NCI-H748 (cell line): ENCODE measurements around the gene PBX2.
A peak's percentile ranks its signal among the peaks of the same experiment; 100 is the strongest.
"Not testable (repeated sequence)": the region's sequence is repeated elsewhere in the genome, so short reads cannot be mapped to it uniquely, and the experiment has no call there.

Experiments
- DNase-seq: peaks from one replicate; lab custom pipeline; 2025; ENCODE audit not compliant: unreplicated experiment; lab: John Stamatoyannopoulos, UW

PBX2 gene

DNA sequence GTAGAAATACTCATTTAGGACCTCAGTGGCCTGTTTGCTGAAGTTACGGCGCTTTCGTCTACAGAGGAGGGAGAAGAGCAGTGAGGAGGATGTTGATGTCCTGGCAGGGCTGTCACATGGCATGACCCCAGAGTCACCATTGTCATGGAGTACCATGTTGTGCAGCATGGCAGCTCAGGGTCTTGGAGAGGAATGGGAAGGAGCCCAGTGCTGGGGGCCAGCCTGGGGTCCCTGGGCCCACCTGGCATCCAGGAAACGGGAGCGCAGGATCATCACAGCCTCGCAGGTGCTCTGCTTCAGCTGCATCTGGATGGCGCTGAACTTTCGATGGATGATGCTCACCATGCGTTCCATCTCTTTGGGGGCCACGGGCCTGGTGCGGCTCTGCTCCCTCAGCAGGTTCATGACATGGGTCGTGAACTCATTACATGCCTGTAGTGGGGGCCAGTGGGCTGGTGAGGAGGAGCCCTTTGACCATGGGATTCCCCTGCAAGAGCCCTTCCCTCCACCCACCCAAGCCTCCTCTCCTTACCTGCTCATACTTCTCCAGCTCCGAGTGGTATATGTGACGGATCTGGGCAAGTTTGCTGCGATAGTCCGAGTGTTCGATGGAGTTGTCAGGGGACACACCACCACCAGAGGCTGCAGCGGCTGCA is 2.1 kb downstream of the PBX2 start:
- not testable (repeated sequence) for DNase-seq

DNA sequence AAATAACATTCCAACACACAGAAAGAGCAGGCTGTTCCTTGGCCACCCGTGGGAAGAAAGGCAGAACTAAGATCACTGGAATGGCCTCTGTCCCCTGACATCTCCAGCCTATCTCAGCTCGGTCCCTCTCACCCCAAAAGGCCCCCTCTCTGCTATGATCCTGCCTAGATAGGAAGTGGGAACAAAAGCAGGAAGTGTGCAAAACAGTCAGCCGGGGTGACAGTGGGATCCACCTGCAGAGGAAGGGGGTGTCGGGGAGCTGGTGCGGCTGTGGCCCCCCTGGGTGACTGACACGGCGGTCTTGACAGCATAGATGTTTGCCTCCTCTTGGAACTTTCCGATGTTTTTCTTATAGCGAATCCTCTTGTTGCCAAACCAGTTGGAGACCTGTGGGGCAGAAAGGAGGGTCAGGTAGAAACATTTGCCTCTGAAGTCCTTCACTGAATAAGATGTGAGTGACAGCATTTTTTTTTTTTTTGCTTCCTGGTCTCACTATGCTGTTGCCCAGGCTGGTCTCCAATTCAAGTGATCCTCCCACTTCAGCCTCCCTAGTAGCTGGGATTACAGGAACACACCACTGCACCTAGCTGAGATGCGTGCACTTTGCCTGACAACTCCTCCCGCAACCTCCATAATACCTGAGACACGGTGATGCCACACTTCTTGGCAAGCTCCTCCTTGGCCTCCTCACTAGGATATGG is 2.8 kb downstream of the PBX2 start:
- DNase-seq = no peak

DNA sequence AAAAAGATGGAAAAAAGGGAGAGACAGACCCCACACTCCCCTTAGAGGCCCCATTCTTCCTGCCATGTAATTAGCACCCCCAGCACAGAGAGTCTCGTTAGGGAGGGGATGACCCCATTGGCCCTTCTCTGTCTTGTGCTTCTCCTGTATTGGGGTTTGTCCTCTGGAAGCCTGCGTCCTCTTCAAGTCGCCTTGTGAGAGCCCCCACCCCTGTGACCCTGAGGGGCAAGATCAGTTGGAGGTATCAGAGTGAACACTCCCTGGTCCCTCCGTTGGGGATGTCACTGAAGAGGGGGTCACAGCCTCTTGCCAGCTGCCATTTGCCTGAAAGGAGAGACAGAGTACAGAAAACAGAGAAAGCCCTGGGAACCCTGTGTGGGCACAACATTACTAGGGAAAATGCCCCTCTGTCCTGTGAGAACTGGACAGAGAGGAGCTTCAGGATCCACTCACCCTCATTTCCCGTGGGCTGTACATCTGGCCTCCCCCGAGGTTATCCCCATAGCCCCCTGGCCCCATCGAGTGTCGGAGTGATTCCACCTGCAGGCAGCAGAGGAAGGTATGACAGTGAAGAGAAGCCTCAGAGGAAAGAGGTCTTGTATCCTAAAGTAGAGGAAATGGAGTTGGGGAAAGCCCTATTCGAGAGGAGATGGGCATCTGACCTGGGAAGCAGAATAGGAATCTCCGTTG is 3.7 kb downstream of the PBX2 start:
- DNase-seq = not testable (repeated sequence)

DNA sequence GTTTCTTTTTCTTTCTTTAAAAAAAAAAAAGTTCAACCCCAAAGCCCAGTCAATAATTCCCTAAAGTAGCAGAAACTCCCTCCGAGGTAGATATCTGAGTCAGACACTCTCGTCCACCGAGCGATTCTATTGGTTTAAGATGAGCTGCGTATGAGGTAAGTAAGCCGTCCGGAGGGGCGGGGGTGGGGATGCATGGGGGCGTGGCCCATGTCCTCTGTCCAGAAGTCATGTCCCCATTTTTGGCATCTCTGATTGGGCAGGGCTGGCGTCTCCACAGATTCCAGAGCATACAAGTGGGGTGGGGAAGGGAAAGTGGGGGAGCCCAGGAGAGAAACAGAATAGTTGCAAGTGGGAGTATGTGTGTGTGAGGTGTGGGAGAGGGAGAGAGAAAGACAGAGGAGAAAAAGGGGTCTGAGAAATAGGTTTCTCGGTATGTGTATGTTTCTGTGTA is 4.3 kb downstream of the PBX2 start:
- not testable (repeated sequence) for DNase-seq

DNA sequence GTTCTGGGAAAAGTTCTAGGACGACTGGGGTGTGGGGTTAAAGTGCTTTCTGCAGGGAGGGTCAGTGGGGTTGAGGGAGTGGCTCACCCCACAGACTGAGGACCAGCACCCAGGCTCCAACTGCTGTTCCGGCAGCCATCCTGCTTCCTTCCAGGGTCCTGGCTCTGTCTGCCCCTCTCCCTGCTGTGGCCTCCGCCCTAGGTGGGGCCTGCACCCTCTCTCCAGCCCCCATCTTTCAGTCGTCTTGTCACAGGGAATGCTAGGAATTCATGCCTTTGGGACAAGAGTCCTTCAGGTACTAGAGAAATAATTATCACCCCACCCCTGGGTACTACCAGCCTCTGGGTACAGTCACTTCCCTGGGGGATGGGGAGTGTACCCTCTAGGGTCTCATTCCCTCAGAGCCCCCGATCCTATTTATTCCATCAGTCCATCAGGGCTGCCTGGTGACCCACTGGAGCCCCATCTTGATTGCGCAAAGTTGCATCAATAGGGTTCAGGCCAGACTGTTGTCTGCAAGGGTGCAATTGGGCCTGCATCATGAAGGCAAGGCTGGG is 5.8 kb downstream of the PBX2 start, which contains the start of gene AGER:
Gene AGER, minus strand, starts transcription at position 170 of the 557 bp plus-strand sequence. Its CDS starts 31 bp downstream, at position 139.
- no peak for DNase-seq

DNA sequence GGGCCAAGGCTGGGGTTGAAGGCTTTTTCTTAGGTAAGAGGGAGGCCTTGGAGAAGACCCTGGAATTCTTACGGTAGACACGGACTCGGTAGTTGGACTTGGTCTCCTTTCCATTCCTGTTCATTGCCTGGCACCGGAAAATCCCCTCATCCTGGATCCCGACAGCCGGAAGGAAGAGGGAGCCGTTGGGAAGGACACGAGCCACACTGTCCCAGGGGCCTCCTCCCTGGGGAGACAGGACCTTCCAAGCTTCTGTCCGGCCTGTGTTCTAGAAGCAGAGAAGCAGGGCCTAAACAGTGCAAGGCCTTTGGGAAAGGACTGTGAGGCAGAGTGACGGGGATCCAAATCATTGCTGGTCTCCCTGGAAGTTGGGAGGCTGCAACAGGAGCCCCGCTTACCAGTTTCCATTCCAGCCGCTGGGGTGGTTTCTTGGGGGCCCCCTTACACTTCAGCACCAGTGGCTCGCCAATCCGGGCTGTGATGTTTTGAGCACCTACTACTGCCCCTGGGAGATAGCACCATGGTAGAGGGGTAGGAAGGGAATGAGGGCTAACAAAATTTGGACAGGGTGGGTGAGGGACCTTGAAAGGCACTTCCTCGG is 6.4 kb downstream of the PBX2 start:
- no peak for DNase-seq

DNA sequence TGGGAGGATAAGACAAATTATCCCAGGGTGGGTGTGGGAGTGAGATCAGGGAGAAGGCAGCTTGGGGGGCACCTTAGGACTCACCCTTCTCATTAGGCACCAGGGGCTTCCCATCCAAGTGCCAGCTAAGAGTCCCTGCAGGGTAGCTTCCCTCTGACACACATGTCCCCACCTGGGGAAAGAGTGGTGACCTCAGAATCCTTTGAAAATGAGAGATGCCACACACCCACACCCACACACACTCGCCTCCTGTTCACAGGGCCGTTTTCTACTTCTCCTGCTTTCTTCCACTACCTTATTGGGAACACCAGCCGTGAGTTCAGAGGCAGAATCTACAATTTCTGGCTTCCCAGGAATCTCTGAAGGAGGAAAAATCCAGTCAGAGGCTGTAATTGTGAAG is 7.0 kb downstream of the PBX2 start:
- DNase-seq = no peak

DNA sequence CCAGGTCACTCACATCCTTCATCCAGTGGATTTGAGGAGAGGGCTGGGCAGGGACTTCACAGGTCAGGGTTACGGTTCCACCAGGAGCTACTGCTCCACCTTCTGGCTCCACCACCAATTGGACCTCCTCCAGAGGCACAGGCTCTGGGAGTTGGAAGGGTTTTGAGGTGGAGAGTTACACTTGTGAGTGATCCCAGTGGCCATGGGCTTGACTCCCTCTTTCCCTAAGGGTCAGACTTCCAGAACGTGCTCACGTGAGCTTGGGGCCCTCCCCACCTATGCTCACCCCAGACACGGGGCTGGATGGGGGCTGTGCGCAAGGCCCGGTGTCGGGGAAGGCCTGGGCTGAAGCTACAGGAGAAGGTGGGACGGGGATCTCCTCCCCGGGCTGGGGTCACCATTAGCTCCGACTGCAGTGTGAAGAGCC is 7.4 kb downstream of the PBX2 start:
- no peak for DNase-seq

DNA sequence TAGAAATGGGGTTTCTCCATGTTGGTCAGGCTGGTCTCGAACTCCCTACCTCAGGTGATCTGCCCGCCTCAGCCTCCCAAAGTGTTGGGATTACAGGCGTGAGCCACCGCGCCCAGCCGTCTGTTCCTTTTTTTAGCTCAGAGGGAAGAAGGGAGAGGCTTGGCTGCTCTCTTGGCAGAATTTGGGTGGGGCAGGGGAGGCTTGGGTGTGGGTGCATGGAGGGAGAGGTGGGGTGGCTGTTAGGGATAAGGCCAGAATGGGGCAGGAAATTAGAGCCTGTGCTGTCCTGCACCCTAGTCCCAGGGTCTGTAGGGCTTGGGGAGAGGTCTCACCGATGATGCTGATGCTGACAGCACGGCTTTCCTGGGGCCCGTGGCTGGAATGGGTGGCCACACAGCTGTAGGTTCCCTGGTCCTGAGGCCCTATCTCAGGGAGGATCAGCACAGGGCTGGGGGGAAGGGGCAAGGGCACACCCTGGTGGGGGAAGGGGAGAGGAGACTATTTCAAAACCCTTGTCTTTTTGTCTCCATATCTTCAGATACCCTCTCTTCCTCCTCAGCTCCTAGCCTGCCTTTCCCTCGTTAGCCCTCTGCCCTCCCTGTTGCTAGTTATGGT is 8.0 kb downstream of the PBX2 start:
- DNase-seq = no peak

DNA sequence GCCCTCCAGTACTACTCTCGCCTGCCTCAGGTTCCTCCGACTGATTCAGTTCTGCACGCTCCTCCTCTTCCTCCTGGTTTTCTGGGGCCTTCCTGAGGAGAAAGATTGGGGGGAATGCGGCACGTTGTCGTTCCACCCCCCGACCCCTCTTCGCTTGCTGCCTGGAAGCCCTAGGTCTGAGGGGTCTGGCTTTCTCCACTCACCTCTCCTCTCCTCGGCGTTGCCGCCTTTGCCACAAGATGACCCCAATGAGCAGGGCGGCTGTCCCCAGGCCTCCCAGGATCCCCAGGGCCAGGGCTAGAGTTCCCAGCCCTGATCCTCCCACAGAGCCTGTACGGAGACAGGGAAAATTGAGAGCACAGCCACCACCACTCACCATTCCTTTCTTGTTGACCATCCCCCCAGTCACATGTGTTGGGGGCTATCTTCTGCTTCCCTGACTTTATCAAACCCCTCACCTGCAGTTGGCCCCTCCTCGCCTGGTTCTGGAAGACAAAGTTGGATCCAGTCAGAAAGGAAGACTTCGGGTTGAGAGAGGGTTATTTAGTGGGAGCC is 8.8 kb downstream of the PBX2 start:
- no peak for DNase-seq

DNA sequence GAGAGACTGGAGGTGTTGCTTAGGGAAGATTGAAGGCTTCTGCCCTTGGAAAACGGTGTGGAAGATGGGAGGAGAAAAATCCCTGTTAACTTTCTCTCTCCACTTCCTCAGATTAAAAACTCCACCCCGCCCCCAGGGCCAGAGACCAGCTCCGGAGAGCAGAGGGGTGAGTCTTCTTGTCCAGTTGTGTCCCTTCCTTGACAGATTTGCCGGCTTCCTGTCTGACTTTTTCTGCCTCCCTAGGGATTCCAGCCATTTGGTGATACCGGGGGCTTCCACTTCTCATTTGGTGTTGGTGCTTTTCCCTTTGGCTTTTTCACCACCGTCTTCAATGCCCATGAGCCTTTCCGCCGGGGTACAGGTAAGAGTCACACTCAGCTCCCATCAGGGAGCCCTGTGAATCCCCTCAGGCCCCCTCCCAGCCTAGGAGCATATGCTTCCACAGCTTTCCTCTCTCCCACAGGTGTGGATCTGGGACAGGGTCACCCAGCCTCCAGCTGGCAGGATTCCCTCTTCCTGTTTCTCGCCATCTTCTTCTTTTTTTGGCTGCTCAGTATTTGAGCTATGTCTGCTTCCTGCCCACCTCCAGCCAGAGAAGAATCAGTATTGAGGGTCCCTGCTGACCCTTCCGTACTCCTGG is 10.1 kb downstream of the PBX2 start:
- DNase-seq = no peak

DNA sequence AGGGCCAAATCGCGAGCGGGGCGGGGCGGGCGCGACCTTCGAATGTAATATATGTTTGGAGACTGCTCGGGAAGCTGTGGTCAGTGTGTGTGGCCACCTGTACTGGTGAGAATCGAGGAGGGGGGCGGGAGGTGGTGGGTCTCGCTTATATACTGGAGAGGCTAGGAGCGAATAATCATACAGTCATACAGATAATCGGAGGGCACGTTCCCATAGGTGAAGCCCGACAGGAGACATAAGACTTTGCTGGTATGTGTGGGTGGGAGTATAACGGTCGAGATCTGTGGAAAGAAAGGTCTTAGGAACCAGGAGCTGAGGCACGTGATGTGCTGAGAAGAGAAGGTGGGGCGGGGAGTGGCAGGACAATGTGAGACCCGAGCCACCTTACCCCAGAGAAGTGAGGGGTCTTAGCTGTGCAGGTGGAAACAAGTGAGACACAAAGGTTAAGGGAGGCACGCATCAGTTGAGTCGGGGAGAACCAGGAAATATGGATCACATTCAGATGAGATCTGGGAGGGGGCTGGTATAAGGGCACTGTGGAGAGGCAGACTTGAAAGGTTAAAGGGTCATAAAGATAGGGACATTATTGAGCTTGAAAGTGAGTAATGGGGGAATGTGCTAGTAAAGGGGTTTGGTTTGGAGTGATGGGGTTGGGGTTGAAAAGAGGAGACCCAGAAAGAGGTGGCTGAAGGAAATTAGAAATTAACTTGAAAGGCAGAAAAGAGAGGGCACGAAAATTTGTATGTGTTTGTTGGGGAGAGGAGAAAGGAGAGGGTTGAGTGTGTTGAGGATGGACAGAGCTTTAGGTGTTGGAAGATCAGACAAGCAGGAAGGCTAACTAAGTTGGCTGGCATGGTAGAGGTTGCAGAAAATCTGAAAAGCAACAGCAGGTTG is 11.2 kb downstream of the PBX2 start:
- no peak for DNase-seq

DNA sequence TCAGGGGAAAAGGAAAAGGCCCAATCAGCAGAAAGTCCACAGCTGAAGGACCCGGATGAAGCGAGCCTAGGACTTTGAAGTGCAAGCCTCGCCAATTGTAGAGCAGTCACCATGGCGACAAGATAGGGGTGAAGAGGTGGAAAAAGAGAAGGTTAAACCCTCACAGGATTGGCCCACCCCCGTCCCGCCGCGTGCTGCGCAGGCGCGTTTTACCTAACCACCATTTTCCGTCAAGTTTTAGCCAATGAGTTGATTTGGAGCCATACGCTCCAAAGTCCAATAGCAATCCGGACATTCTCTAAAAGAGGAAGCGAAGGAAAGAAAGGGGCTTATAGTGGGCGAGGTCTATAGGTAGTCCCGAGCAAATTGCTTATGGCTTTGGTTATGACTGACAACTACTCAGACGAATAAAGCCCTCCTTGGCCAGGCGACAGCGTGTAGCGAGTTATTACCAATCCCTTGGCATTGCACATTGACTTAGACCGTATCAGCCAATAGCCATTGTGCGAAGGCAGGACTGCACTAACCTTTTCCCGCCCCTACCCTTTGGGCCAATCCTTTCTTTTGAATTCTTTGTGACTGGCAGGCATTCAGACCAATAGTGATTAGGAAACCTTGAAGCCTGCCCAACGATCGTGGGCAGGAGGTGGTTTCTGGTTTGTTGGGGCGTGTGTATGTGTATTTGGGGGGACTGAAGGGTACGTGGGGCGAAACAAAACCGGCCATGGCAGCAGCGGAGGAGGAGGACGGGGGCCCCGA is 12.0 kb downstream of the PBX2 start, which contains the start of gene RNF5:
Gene RNF5, plus strand, starts transcription at position 618 of the 759 bp plus-strand sequence. Its CDS starts 107 bp downstream, at position 725.
- peak; percentile 100 for DNase-seq

DNA sequence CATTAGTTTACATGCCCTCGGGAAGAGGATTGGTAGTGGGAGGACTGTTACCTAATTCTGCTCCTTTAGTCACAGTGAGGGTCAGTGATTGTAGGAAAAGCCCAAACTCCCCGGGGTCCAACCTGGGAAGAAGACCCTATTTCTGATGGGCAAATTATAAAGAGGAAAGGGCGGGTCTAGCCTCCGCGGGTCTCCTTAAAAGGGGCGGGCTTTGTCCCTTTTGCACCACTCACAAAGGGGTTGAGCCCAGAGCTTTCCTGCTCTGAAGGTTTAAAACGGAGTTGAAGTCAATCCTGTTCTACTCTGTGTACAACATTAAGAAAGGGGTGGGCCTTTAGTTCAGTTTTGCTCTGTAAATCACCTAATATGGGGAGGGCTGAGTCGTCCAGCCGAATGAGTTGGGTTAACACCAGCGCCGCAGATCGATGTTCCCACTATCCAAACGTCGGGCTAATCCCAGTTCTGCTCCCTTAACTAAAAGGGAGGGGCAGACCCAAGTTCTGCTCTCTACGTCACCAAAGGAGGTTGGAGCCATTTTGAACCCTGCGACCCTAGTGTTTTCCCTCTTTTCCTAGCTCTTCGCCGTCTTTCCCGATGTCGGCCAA is 12.7 kb downstream of the PBX2 start:
- peak; percentile 94 for DNase-seq

DNA sequence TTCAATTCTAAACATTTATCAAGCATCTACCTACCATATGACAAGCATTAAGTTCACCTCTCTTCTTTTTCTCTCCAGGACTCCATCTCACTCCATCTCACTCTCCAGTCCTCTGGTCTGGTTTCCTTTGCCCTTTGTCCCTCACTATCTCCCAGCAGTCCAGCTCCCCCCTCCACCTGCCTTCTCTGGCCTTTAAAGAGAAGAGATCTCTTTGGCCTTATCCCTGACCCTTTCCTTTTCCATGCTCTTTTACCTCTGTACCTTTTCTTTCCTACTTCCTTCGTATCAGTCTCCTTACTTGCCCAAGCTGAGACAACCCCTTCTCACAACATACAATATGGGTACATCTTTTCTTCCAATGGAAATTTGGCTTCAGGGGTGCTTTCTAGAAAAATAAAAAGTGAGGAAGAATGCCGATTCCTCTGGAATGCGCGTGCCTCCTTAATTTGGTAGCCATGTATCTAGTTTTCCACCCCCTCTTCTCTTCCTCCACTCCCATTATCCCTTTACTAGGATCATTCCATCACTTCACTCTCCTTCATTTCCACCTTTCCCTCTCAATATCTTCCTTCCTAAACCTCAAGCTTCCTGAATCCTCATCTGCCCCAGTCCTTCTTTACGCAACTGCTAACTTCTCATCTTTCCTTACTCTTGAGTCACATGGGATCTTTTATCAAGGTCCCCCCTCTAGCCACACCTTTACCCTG is 13.4 kb downstream of the PBX2 start:
- DNase-seq = peak; percentile 43

DNA sequence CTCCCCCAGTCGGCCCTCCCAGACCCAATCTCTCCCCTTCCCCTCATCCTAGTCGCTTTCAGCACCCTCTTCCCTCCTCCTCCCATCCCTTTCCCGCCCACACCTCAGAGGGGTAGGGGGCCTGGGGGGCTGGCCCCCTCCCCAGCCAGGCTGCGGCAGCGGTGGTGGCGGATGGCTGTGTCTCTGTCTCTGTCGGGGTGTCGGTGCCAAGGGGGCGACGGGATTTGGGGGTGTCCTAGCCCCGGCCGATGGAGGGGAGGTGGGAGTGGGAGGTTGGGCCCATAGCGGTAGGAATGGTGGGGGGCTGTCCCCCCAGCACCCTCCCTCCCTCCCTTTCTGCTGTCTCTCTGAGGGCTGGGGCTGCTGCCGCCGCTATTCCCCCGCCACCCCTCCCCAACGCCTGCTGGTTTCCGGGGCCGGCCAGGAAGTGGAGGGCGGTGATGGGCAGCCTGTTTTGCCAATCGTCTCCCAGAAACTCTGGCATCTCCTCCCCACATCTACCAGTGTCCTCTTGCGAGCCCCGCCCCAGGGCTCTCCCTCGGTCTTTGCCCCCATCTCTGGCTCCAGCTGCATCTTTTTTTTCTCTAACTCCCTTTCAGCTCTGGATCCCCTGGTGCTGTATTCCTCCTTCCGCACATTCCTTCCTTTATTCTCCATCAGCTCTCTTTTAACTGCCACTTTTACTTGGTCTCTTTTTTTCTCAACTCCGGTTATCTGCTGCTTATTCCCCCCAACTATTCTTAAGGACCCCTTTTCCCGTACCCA is 14.1 kb downstream of the PBX2 start, which contains the start of gene AGPAT1:
Gene AGPAT1, minus strand, starts transcription at position 374 of the 765 bp plus-strand sequence. CDS start 4,588 bp downstream, outside the sequence.
- DNase-seq = peak; percentile 98
